ENCODE data around the gene UBE2Q2. TPM values are rescaled to one million over a fixed set of nuclear protein-coding genes. Genes with fewer than 3 reads are reported as not detected.

UBE2Q2 gene
- total RNA-seq, 4 donors from 2014 or later, result 50.6 to 92.2 (median 65.5) TPM

GRCh38 chr15:75926931-75927330, 83.7 kb downstream of the UBE2Q2 start:
- Histone ChIP-seq H3K36me3 (peaks cover 0 to 39% of the 10 kb centered on the region in 2 donors), H3K27ac (no peak overlapping the region), H3K4me1 (peaks cover 0 to 19% (median 7%) of the 10 kb centered on the region in 3 donors), H3K27me3 (no peaks in the 10 kb centered on the region), H3K9me3 (no peaks in the 10 kb centered on the region), H3K4me3 (no peak overlapping the region)
- TF ChIP-seq POLR2AphosphoS5 (IDR thresholded peaks at IDR 0.05) (no peak), POLR2A (IDR thresholded peaks at IDR 0.05) (no peak), CTCF (IDR thresholded peaks at IDR 0.05) (no peak), EP300 (IDR thresholded peaks at IDR 0.05) (no peak)
- no peak for ATAC-seq
- 87 to 88% methylated on average over 1 to 3 of the region's 3 CpGs for WGBS, 2 donors (ENCODE audit: low coverage in 1 of 2)

GRCh38 chr15:75927601-75928000, 84.4 kb downstream of the UBE2Q2 start:
- ATAC-seq, result no peak
- Histone ChIP-seq H3K27me3 (no peaks in the 10 kb centered on the region), H3K9me3 (no peaks in the 10 kb centered on the region), H3K4me1 (peaks cover 0 to 12% (median under 1%) of the 10 kb centered on the region in 3 donors), H3K27ac (no peak overlapping the region), H3K36me3 (peaks cover 0 to 46% of the 10 kb centered on the region in 2 donors), H3K4me3 (no peak overlapping the region)
- WGBS, 2 donors (ENCODE audit: low coverage in 1 of 2), result 77 to 85% methylated on average over 3 to 4 of the region's 4 CpGs
- TF ChIP-seq POLR2AphosphoS5 (IDR thresholded peaks at IDR 0.05) (no peak), CTCF (IDR thresholded peaks at IDR 0.05) (no peak), POLR2A (IDR thresholded peaks at IDR 0.05) (no peak), EP300 (IDR thresholded peaks at IDR 0.05) (no peak)

- Histone ChIP-seq H3K27me3 (no peaks in the 10 kb centered on the region), H3K4me1 (peaks cover 0 to 7% (median 0%) of the 10 kb centered on the region in 3 donors), H3K9me3 (no peaks in the 10 kb centered on the region), H3K36me3 (peaks cover under 1 to 59% of the 10 kb centered on the region in 2 donors), H3K27ac (no peak overlapping the region), H3K4me3 (no peak overlapping the region)
- 82 to 91% methylated on average over 6 to 8 of the region's 9 CpGs for WGBS, 2 donors (ENCODE audit: low coverage in 1 of 2)
- ATAC-seq, result no peak
- TF ChIP-seq POLR2A (IDR thresholded peaks at IDR 0.05) (no peak), EP300 (IDR thresholded peaks at IDR 0.05) (no peak), CTCF (IDR thresholded peaks at IDR 0.05) (no peak), POLR2AphosphoS5 (IDR thresholded peaks at IDR 0.05) (no peak)
These were observed 85.7 kb downstream of the UBE2Q2 start for GRCh38 chr15:75928680-75929608.

- Histone ChIP-seq H3K27ac (no peak overlapping the region), H3K9me3 (no peaks in the 10 kb centered on the region), H3K4me1 (peaks cover 0 to 7% (median 0%) of the 10 kb centered on the region in 3 donors), H3K36me3 (peaks cover 3 to 64% of the 10 kb centered on the region in 2 donors), H3K27me3 (no peaks in the 10 kb centered on the region), H3K4me3 (no peak overlapping the region)
- TF ChIP-seq POLR2AphosphoS5 (IDR thresholded peaks at IDR 0.05), result no peak
- TF ChIP-seq CTCF (IDR thresholded peaks at IDR 0.05), result no peak
- TF ChIP-seq EP300 (IDR thresholded peaks at IDR 0.05), result no peak
- no peak for TF ChIP-seq POLR2A (IDR thresholded peaks at IDR 0.05)
- 61 to 67% methylated on average over 5 of the region's 5 CpGs for WGBS, 2 donors (ENCODE audit: low coverage in 1 of 2)
- no peak for ATAC-seq
These were observed 86.7 kb downstream of the UBE2Q2 start for GRCh38 chr15:75929799-75930565.
